ENCODE measurements around the gene FOXF2. TPM values are rescaled to one million over a fixed set of nuclear protein-coding genes. Genes with fewer than 3 reads are reported as not detected.
"Not testable (repeated sequence)": the region's sequence is repeated elsewhere in the genome, so short reads cannot be mapped to it uniquely, and the experiment has no call there.

The FOXF2 gene
- total RNA-seq, 6 experiments from 2014 or later: 15.4 to 31.8 (median 29.5) TPM

- H3K4me3 Mint-ChIP-seq: no peak overlapping the region
- peaks cover 4% of the 10 kb centered on the region for H3K27me3 Mint-ChIP-seq (ENCODE audit: insufficient read depth)
- no peak for DNase-seq
- H3K4me1 Mint-ChIP-seq (ENCODE audit: low read depth): peaks cover 15% of the 10 kb centered on the region
- peaks cover 35% of the 10 kb centered on the region for H3K9me3 Mint-ChIP-seq
- peaks cover 18% of the 10 kb centered on the region for H3K36me3 Mint-ChIP-seq (ENCODE audit: low read depth)
- no peak for TF ChIP-seq CTCF (IDR thresholded peaks at IDR 0.05)
- H3K27ac Mint-ChIP-seq: no peak overlapping the region
These were observed 39.7 kb upstream of the FOXF2 start for GRCh38 chr6:1349655-1350054.

DNA sequence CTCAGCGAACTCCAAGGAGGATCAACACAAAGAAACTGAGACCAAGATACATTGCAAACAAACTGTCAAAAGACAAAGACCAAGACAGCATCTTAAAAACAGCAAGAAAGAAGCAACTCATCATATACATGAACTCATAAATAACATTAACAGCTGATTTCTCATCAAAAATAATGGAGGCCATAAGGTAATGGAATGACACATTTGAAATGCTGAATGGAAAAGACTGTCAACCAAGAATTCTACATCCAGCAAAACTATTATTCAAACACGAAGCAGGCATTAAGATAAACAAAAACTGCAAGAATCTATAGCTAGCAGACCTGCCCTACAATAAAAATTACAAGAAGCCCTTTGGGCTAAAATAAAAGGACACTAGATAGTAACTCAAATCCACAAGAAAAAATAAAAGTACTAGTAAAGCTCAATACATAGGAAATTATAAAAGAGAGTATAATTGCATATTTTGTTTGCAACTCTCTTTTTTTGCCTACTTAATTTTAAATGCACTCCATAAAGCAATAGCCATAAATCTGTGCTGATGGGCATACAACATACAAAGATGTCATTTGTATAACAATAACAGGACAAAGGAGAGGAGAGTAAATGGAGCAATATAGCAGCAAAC lies 37.9 kb upstream of the FOXF2 start:
- H3K36me3 Mint-ChIP-seq (ENCODE audit: low read depth): peaks cover 13% of the 10 kb centered on the region
- no peak for TF ChIP-seq CTCF (IDR thresholded peaks at IDR 0.05)

GRCh38 chr6:1355068-1355467 lies 34.3 kb upstream of the FOXF2 start:
- H3K27ac Mint-ChIP-seq; H3K27me3 Mint-ChIP-seq (ENCODE audit: insufficient read depth); DNase-seq; H3K4me1 Mint-ChIP-seq (ENCODE audit: low read depth); H3K4me3 Mint-ChIP-seq: not testable (repeated sequence)
- H3K36me3 Mint-ChIP-seq (ENCODE audit: low read depth): peaks cover 13% of the 10 kb centered on the region
- H3K9me3 Mint-ChIP-seq: peaks cover 34% of the 10 kb centered on the region

More for the DNA sequence above, 37.9 kb upstream of the FOXF2 start:
- Mint-ChIP-seq H3K4me1 (ENCODE audit: low read depth) (peaks cover 11% of the 10 kb centered on the region), H3K27me3 (ENCODE audit: insufficient read depth) (peaks cover 4% of the 10 kb centered on the region), H3K27ac (no peak overlapping the region), H3K4me3 (no peak overlapping the region), H3K9me3 (peaks cover 34% of the 10 kb centered on the region)
- no peak for DNase-seq

- not testable (repeated sequence) for H3K36me3 Mint-ChIP-seq (ENCODE audit: low read depth); H3K9me3 Mint-ChIP-seq; DNase-seq; H3K27ac Mint-ChIP-seq; H3K27me3 Mint-ChIP-seq (ENCODE audit: insufficient read depth); H3K4me3 Mint-ChIP-seq
- H3K4me1 Mint-ChIP-seq (ENCODE audit: low read depth): peaks cover 33% of the 10 kb centered on the region
These were observed 27.7 kb upstream of the FOXF2 start for GRCh38 chr6:1361717-1362116.

DNA sequence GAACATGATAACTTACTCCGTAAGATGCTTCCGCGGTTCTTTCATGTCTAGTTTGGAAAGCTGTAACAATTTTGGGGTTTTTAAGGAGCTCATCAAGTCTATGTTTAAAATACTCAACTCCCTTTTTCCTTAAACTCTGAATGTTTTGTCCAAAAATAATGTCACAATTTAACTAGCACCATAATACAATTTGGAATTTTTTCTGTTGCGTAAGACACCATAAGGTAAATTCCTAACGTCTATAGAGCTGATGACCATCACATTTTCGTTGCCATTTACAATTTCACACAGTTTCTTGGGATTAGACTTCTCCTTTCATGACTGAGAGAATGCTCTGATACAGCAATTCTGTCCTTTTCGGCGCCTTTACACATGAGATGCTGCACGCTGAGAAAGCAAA lies 26.7 kb upstream of the FOXF2 start:
- H3K9me3 Mint-ChIP-seq: no peaks in the 10 kb centered on the region
- H3K36me3 Mint-ChIP-seq (ENCODE audit: low read depth): no peaks in the 10 kb centered on the region
- H3K27ac Mint-ChIP-seq: no peak overlapping the region
- DNase-seq: no peak
- peaks cover 4% of the 10 kb centered on the region for H3K27me3 Mint-ChIP-seq (ENCODE audit: insufficient read depth)
- no peak for TF ChIP-seq CTCF (IDR thresholded peaks at IDR 0.05)
- peaks cover 33% of the 10 kb centered on the region for H3K4me1 Mint-ChIP-seq (ENCODE audit: low read depth)
- H3K4me3 Mint-ChIP-seq: no peak overlapping the region

DNA sequence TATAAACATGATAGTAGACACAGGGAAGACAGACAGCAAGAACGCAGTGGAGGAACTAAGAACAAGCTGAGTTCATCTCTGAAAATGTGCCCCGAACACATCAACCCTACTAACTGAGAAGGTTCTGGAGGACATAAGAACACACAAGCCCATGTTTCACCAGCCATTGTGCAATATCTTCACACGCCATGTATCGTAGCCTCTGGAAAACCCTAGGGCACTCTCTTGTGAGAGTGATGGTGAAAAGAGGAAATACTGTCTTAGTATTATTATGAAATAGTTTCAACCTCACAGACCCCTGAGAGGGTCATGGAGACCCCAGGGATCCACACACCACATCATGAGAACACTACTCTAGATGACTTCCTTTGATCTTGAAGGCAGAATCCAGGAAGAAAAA lies 26.1 kb upstream of the FOXF2 start:
- Mint-ChIP-seq H3K4me3 (no peak overlapping the region), H3K27ac (no peak overlapping the region), H3K27me3 (ENCODE audit: insufficient read depth) (peaks cover 7% of the 10 kb centered on the region), H3K4me1 (ENCODE audit: low read depth) (peaks cover 33% of the 10 kb centered on the region), H3K9me3 (no peaks in the 10 kb centered on the region), H3K36me3 (ENCODE audit: low read depth) (no peaks in the 10 kb centered on the region)
- no peak for DNase-seq
- no peak for TF ChIP-seq CTCF (IDR thresholded peaks at IDR 0.05)
